CD4-positive, CD25-positive, alpha-beta regulatory T cell (primary cell): ENCODE measurements around the gene AGAP1. TPM values are rescaled to one million over a fixed set of nuclear protein-coding genes. Genes with fewer than 3 reads are reported as not detected.

Experiments used
- ATAC-seq, 2 donors: fragments of 150-1000 bp; cut with Tn5 transposase; one replicate each; pipeline ENCODE4 v1.10.0; 2021; ENCODE audit warnings: low read depth in 2 of 2, moderate number of reproducible peaks in 2 of 2, moderate library complexity in 1 of 2
- DNase-seq, 3 donors: peaks; one replicate each; pipeline versions ENCODE4 v3.0.0 to v3.0.0-alpha.2; 2012 to 2022; ENCODE audit warnings: mixed read lengths in 1 of 3
- H3K27ac ChIP-seq: one replicate; pipeline ENCODE4 v1.7.0; 2013; ENCODE audit warnings: mild to moderate bottlenecking, low read length; ENCODE audit not compliant: insufficient read depth, poor library complexity, severe bottlenecking
- H3K27me3 ChIP-seq: one replicate; pipeline ENCODE4 v1.7.0; 2013; ENCODE audit warnings: low read length; ENCODE audit not compliant: control insufficient read depth, insufficient read depth
- H3K36me3 ChIP-seq: one replicate; pipeline ENCODE4 v1.7.0; 2013; ENCODE audit warnings: mild to moderate bottlenecking, low read length, moderate library complexity; ENCODE audit not compliant: control insufficient read depth, insufficient read depth
- H3K4me1 ChIP-seq: 2 replicates; pipeline ENCODE4 v1.7.0; 2013; ENCODE audit warnings: mild to moderate bottlenecking, low read length; ENCODE audit not compliant: insufficient read depth, control insufficient read depth, poor library complexity, severe bottlenecking
- H3K4me3 ChIP-seq: one replicate; pipeline ENCODE4 v1.7.0; 2013; ENCODE audit warnings: low read depth, mild to moderate bottlenecking, low read length, moderate library complexity
- H3K9me3 ChIP-seq, 2 experiments: 1 replicate in 1 of 2; 2 replicates in 1 of 2; pipeline ENCODE4 v1.7.0; 2013; ENCODE audit warnings: low read length in 2 of 2, mild to moderate bottlenecking in 1 of 2, moderate library complexity in 1 of 2; ENCODE audit not compliant: control insufficient read depth in 2 of 2
- H3K27ac Mint-ChIP-seq, 3 donors: one replicate each; pipeline ENCODE4 v1.8.0; 2020 to 2022; ENCODE audit warnings: mild to moderate bottlenecking in 3 of 3, mixed read lengths in 3 of 3, moderate library complexity in 2 of 3
- H3K27me3 Mint-ChIP-seq: one replicate; pipeline ENCODE4 v1.8.0; 2022; ENCODE audit warnings: mild to moderate bottlenecking, mixed read lengths
- H3K36me3 Mint-ChIP-seq: one replicate; pipeline ENCODE4 v1.8.0; 2020; ENCODE audit warnings: mixed read lengths
- H3K4me1 Mint-ChIP-seq, 4 donors: one replicate each; pipeline ENCODE4 v1.8.0; 2020 to 2022; ENCODE audit warnings: mixed read lengths in 4 of 4, mild to moderate bottlenecking in 1 of 4
- H3K4me3 Mint-ChIP-seq, 4 donors: one replicate each; pipeline ENCODE4 v1.8.0; 2020 to 2022; ENCODE audit warnings: mild to moderate bottlenecking in 4 of 4, mixed read lengths in 4 of 4, moderate library complexity in 3 of 4
- H3K9me3 Mint-ChIP-seq, 7 donors: one replicate each; pipeline ENCODE4 v1.8.0; 2020 to 2022; ENCODE audit warnings: mixed read lengths in 7 of 7, mild to moderate bottlenecking in 3 of 7, moderate library complexity in 2 of 7
- polyA plus RNA-seq, 4 donors: library from polyadenylated mRNA; unstranded; fragments of 300-500 nt; fragmentation: Illumina TruSeq; gene quantifications; one replicate each; pipeline ENCODE4 v1.2.3, GENCODE V29; 2021
- total RNA-seq: library from RNA; stranded (reverse); gene quantifications from one replicate; pipeline ENCODE4 v1.2.3, GENCODE V29; 2022

AGAP1 gene
- total and polyA plus RNA-seq, 5 donors from 2014 or later: 0.99 TPM; not detected in 4

GRCh38 chr2:235857598-235857997 lies 363.8 kb downstream of the AGAP1 start:
- Histone ChIP-seq H3K27me3 (no peaks in the 10 kb centered on the region), H3K4me3 (no peak overlapping the region), H3K36me3 (no peaks in the 10 kb centered on the region), H3K9me3 (no peaks in the 10 kb centered on the region), H3K4me1 (no peaks in the 10 kb centered on the region), H3K27ac (no peak overlapping the region)
- DNase-seq: no peak
- H3K9me3 Mint-ChIP-seq: no peaks in the 10 kb centered on the region
- no peaks in the 10 kb centered on the region for H3K27me3 Mint-ChIP-seq
- H3K27ac Mint-ChIP-seq: no peak overlapping the region
- no peak overlapping the region for H3K4me3 Mint-ChIP-seq
- no peak for ATAC-seq
- no peaks in the 10 kb centered on the region for H3K36me3 Mint-ChIP-seq
- H3K4me1 Mint-ChIP-seq: no peaks in the 10 kb centered on the region

DNA sequence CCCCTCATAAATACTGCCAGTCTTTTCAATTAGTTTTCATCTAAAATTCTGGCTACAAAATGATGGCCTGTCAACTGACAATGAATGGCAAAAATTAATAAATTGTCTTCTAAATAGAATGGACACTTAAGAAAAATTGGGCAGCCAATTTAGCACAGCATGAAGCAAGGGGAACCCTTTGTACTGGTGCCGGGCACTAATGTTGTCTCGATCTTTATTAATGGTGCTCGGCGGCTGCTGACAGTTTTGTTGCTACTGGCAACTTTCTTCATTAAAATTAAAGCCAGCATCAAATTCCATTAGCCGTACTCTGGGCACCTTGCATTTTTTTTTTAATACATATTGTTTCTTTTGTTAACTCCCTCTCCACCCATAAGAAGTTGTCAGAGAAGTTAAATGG lies 365.0 kb downstream of the AGAP1 start:
- no peaks in the 10 kb centered on the region for H3K36me3 ChIP-seq
- H3K4me3 ChIP-seq: no peak overlapping the region
- Mint-ChIP-seq H3K36me3 (no peaks in the 10 kb centered on the region), H3K9me3 (peaks cover 0 to 1% (median 0%) of the 10 kb centered on the region in 7 donors), H3K4me3 (no peak overlapping the region), H3K27me3 (no peaks in the 10 kb centered on the region), H3K4me1 (no peaks in the 10 kb centered on the region), H3K27ac (no peak overlapping the region)
- ATAC-seq: no peak
- no peaks in the 10 kb centered on the region for H3K9me3 ChIP-seq
- H3K4me1 ChIP-seq: no peaks in the 10 kb centered on the region
- no peak overlapping the region for H3K27ac ChIP-seq
- no peaks in the 10 kb centered on the region for H3K27me3 ChIP-seq
- DNase-seq: no peak

GRCh38 chr2:235859651-235860050 lies 365.8 kb downstream of the AGAP1 start:
- no peaks in the 10 kb centered on the region for H3K36me3 Mint-ChIP-seq

DNA sequence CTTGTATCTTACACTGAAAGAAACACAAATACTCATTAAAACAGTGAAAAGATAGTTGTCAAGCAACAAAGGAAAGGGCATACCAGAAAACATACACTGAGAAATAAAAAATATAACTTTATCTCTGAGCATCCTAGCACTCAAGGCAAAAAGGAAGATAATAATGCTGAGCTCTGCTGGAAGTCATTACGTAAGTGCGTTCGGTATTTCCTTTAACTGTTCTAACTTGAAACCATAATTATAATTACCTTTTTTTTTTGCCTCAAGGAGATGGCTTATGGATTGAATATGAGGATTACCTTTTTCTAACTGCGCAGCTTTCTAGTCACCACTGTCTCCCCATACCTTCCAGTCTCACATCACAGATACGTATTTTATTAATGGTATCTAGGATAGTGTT lies 366.3 kb downstream of the AGAP1 start:
- Mint-ChIP-seq H3K27ac (no peak overlapping the region), H3K4me1 (no peaks in the 10 kb centered on the region), H3K4me3 (no peak overlapping the region), H3K36me3 (no peaks in the 10 kb centered on the region), H3K9me3 (peaks cover 0 to 1% (median 0%) of the 10 kb centered on the region in 7 donors), H3K27me3 (no peaks in the 10 kb centered on the region)
- no peaks in the 10 kb centered on the region for H3K27me3 ChIP-seq
- H3K36me3 ChIP-seq: no peaks in the 10 kb centered on the region
- DNase-seq: no peak
- H3K9me3 ChIP-seq: no peaks in the 10 kb centered on the region
- H3K4me1 ChIP-seq: no peaks in the 10 kb centered on the region
- H3K27ac ChIP-seq: no peak overlapping the region
- H3K4me3 ChIP-seq: no peak overlapping the region
- no peak for ATAC-seq

More at GRCh38 chr2:235859651-235860050, 365.8 kb downstream of the AGAP1 start:
- no peaks in the 10 kb centered on the region for H3K4me1 Mint-ChIP-seq
- ATAC-seq (no peak), DNase-seq (no peak)
- Histone ChIP-seq H3K9me3 (no peaks in the 10 kb centered on the region), H3K4me1 (no peaks in the 10 kb centered on the region), H3K27me3 (no peaks in the 10 kb centered on the region), H3K27ac (no peak overlapping the region), H3K4me3 (no peak overlapping the region), H3K36me3 (no peaks in the 10 kb centered on the region)
- H3K27me3 Mint-ChIP-seq: no peaks in the 10 kb centered on the region
- H3K9me3 Mint-ChIP-seq: peaks cover 0 to 1% (median 0%) of the 10 kb centered on the region in 7 donors
- H3K4me3 Mint-ChIP-seq: no peak overlapping the region
- no peak overlapping the region for H3K27ac Mint-ChIP-seq

DNA sequence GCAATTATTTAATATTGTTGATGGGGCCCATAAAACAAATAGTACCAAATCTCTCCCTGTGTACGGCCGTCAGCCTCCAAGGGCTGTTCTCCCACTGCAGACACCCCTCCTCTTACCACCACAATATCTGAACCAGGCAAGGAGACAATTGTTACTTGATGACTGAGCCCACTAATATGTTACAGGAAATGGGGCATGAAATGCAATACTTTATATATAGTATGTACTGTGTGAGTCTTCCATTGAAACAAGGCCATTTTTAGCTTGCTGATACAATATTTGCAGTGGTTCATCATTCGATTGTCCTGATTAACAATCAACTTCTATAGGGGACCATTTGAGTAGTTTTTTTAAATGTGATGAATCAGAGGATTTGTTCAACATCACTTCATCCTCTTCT lies 367.0 kb downstream of the AGAP1 start:
- H3K4me3 Mint-ChIP-seq: no peak overlapping the region
- no peaks in the 10 kb centered on the region for H3K9me3 ChIP-seq
- no peak for DNase-seq
- peaks cover 0 to 1% (median 0%) of the 10 kb centered on the region in 7 donors for H3K9me3 Mint-ChIP-seq
- no peaks in the 10 kb centered on the region for H3K36me3 ChIP-seq
- H3K36me3 Mint-ChIP-seq: no peaks in the 10 kb centered on the region
- no peaks in the 10 kb centered on the region for H3K27me3 Mint-ChIP-seq
- no peak overlapping the region for H3K4me3 ChIP-seq
- no peaks in the 10 kb centered on the region for H3K4me1 Mint-ChIP-seq
- H3K27me3 ChIP-seq: no peaks in the 10 kb centered on the region
- no peak overlapping the region for H3K27ac Mint-ChIP-seq
- no peak overlapping the region for H3K27ac ChIP-seq
- H3K4me1 ChIP-seq: no peaks in the 10 kb centered on the region
- ATAC-seq: no peak

- H3K4me1 ChIP-seq: no peaks in the 10 kb centered on the region
- H3K36me3 ChIP-seq: no peaks in the 10 kb centered on the region
- no peak overlapping the region for H3K4me3 Mint-ChIP-seq
- no peak for ATAC-seq
- H3K27ac ChIP-seq: no peak overlapping the region
- H3K4me3 ChIP-seq: no peak overlapping the region
- no peaks in the 10 kb centered on the region for H3K27me3 ChIP-seq
- peaks cover 0 to 2% (median 0%) of the 10 kb centered on the region in 7 donors for H3K9me3 Mint-ChIP-seq
- H3K4me1 Mint-ChIP-seq: no peaks in the 10 kb centered on the region
- no peak for DNase-seq
- no peaks in the 10 kb centered on the region for H3K36me3 Mint-ChIP-seq
- H3K9me3 ChIP-seq: no peaks in the 10 kb centered on the region
- no peak overlapping the region for H3K27ac Mint-ChIP-seq
- no peaks in the 10 kb centered on the region for H3K27me3 Mint-ChIP-seq
Measured at GRCh38 chr2:235861383-235861782, 367.5 kb downstream of the AGAP1 start.

DNA sequence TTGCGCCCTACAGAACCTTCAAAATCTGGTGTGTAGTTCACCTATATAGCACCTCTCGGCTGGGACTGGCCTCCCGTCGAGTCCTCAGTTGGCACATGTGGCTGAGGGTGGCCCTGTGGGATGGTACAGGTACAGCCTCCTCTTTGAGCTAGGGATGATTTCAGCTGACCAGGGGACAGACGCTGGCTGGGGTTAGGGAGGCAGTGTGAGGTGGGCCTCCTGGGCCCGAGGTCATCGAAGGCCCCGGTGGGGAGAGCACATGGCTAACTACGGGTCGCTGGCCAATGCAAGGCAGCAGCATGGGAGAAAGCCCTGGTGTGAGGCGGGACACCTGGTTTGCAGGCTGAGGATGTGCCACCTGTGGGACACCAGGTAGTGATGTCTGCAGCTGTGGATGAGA lies 369.6 kb downstream of the AGAP1 start:
- H3K9me3 ChIP-seq: no peaks in the 10 kb centered on the region
- Mint-ChIP-seq H3K4me3 (no peak overlapping the region), H3K27me3 (no peaks in the 10 kb centered on the region), H3K4me1 (no peaks in the 10 kb centered on the region), H3K36me3 (no peaks in the 10 kb centered on the region), H3K27ac (peak overlapping the region in 1 of 3 donors; percentile 27), H3K9me3 (peaks cover 0 to 2% (median 0%) of the 10 kb centered on the region in 7 donors)
- DNase-seq: no peak
- no peak overlapping the region for H3K4me3 ChIP-seq
- H3K27ac ChIP-seq: no peak overlapping the region
- no peaks in the 10 kb centered on the region for H3K36me3 ChIP-seq
- H3K27me3 ChIP-seq: no peaks in the 10 kb centered on the region
- no peak for ATAC-seq
- no peaks in the 10 kb centered on the region for H3K4me1 ChIP-seq

- no peaks in the 10 kb centered on the region for H3K27me3 ChIP-seq
- Mint-ChIP-seq H3K36me3 (no peaks in the 10 kb centered on the region), H3K27ac (peak overlapping the region in 1 of 3 donors; percentile 30), H3K4me1 (no peaks in the 10 kb centered on the region), H3K9me3 (peaks cover 0 to 2% (median 0%) of the 10 kb centered on the region in 7 donors), H3K4me3 (no peak overlapping the region), H3K27me3 (no peaks in the 10 kb centered on the region)
- DNase-seq (no peak), ATAC-seq (no peak)
- H3K4me1 ChIP-seq: no peaks in the 10 kb centered on the region
- no peak overlapping the region for H3K27ac ChIP-seq
- H3K36me3 ChIP-seq: no peaks in the 10 kb centered on the region
- no peak overlapping the region for H3K4me3 ChIP-seq
- no peaks in the 10 kb centered on the region for H3K9me3 ChIP-seq
Measured at GRCh38 chr2:235864302-235864701, 370.5 kb downstream of the AGAP1 start.
